Gastroesophageal sphincter (tissue), 3 donors: ENCODE measurements around the gene VIPR2.

ENCODE experiments used
- POLR2A ChIP-seq, 2 donors: fragments of 450-650 bp; IDR thresholded peaks; one replicate each; pipeline ENCODE4 v1.6.1; 2017; ENCODE audit warnings: antibody characterized with exemption in 2 of 2, mild to moderate bottlenecking in 2 of 2, moderate library complexity in 1 of 2
- POLR2AphosphoS5 ChIP-seq: sonication (generic); formaldehyde crosslinking; IDR thresholded peaks from one replicate; pipeline ENCODE4 v1.6.1; 2017; ENCODE audit warnings: antibody characterized with exemption
- TF ChIP-seq, protein P1 (sequence below), 4 experiments: fragments of 200-600 bp in 2 of 4; fragments of 450-650 bp in 2 of 4; sonication (generic) in 1 of 4; IDR thresholded peaks; one replicate each; pipeline ENCODE4 v1.5.1; 2017 to 2019; ENCODE audit warnings: antibody characterized with exemption in 4 of 4, mild to moderate bottlenecking in 2 of 4, moderate library complexity in 2 of 4

DNA sequence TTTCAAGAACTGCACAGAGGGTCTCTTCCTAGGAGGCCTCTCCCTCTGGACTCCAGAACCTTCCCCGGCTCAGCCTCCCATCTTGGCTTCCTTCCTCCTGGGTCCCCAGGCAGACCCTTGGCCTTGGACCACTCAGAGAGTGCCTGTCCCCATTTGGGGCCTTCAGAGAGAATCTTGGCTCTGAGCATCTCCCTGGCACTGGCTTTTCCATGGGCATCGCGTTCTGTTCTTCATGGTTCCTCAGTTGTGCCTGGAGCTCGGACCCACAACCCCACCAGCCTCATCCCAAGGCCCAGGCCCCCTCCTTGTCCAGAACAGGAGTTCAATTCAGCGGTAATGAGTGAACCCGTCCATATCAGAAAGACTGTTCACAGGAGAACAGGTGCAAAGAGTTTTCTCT, 73.4 kb downstream of the VIPR2 start:
- TF ChIP-seq, protein P1, sequence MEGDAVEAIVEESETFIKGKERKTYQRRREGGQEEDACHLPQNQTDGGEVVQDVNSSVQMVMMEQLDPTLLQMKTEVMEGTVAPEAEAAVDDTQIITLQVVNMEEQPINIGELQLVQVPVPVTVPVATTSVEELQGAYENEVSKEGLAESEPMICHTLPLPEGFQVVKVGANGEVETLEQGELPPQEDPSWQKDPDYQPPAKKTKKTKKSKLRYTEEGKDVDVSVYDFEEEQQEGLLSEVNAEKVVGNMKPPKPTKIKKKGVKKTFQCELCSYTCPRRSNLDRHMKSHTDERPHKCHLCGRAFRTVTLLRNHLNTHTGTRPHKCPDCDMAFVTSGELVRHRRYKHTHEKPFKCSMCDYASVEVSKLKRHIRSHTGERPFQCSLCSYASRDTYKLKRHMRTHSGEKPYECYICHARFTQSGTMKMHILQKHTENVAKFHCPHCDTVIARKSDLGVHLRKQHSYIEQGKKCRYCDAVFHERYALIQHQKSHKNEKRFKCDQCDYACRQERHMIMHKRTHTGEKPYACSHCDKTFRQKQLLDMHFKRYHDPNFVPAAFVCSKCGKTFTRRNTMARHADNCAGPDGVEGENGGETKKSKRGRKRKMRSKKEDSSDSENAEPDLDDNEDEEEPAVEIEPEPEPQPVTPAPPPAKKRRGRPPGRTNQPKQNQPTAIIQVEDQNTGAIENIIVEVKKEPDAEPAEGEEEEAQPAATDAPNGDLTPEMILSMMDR (IDR thresholded peaks at IDR 0.05) = no peak
- TF ChIP-seq POLR2AphosphoS5 = no peak
- no peak for TF ChIP-seq POLR2A (IDR thresholded peaks at IDR 0.05)
